Progenitor cell of endocrine pancreas (in vitro differentiated cells): Measurements from ENCODE around the gene TWF2. TPM values are rescaled to one million over a fixed set of nuclear protein-coding genes. Genes with fewer than 3 reads are reported as not detected.
A peak's percentile ranks its signal among the peaks of the same experiment; 100 is the strongest.

ENCODE experiments used
- DNase-seq: peaks from one replicate; pipeline ENCODE4 v3.0.0; 2021; ENCODE audit warnings: low spot score; ENCODE audit not compliant: unreplicated experiment
- H3K27ac Mint-ChIP-seq: 2 replicates; pipeline ENCODE4 v1.8.0; 2021; ENCODE audit warnings: mild to moderate bottlenecking, moderate library complexity, mixed read lengths
- H3K27me3 Mint-ChIP-seq: 2 replicates; pipeline ENCODE4 v1.8.0; 2021; ENCODE audit warnings: mixed read lengths
- H3K36me3 Mint-ChIP-seq: 2 replicates; pipeline ENCODE4 v1.8.0; 2022; ENCODE audit warnings: mixed read lengths; ENCODE audit not compliant: insufficient read depth
- H3K4me1 Mint-ChIP-seq: 2 replicates; pipeline ENCODE4 v1.8.0; 2021; ENCODE audit warnings: low read depth, mixed read lengths
- H3K4me3 Mint-ChIP-seq: 2 replicates; pipeline ENCODE4 v1.8.0; 2021; ENCODE audit warnings: low read depth, mild to moderate bottlenecking, moderate library complexity, mixed read lengths
- H3K9me3 Mint-ChIP-seq: 2 replicates; pipeline ENCODE4 v1.8.0; 2021; ENCODE audit warnings: low read depth, mixed read lengths
- CTCF ChIP-seq: fragments of 200-600 bp; sonication (generic); IDR thresholded peaks from one replicate; pipeline ENCODE4 v1.5.0; 2021; ENCODE audit warnings: antibody characterized with exemption, mild to moderate bottlenecking; ENCODE audit not compliant: unreplicated experiment
- total RNA-seq: library from RNA; stranded (reverse); gene quantifications from 2 replicates; pipeline ENCODE4 v1.2.1, GENCODE V29; 2021

The TWF2 gene
- total RNA-seq, 1 donor from 2014 or later = 27.6 TPM

- H3K36me3 Mint-ChIP-seq = peaks cover 2% of the 10 kb centered on the region
- no peaks in the 10 kb centered on the region for H3K4me1 Mint-ChIP-seq
- peak; percentile 64 for DNase-seq
- no peaks in the 10 kb centered on the region for H3K9me3 Mint-ChIP-seq
- no peak overlapping the region for H3K4me3 Mint-ChIP-seq
- no peaks in the 10 kb centered on the region for H3K27me3 Mint-ChIP-seq
- peak; percentile 80 for TF ChIP-seq CTCF
- no peak overlapping the region for H3K27ac Mint-ChIP-seq
These were observed 7.3 kb downstream of the TWF2 start for GRCh38 chr3:52231502-52232278.

GRCh38 chr3:52230889-52231499 is 8.0 kb downstream of the TWF2 start:
- Mint-ChIP-seq H3K36me3 (peaks cover 2% of the 10 kb centered on the region), H3K9me3 (no peaks in the 10 kb centered on the region), H3K4me1 (no peaks in the 10 kb centered on the region), H3K27me3 (no peaks in the 10 kb centered on the region), H3K4me3 (no peak overlapping the region), H3K27ac (no peak overlapping the region)
- no peak for TF ChIP-seq CTCF
- DNase-seq = no peak

GRCh38 chr3:52230461-52230860 is 8.5 kb downstream of the TWF2 start:
- H3K9me3 Mint-ChIP-seq = no peaks in the 10 kb centered on the region

GRCh38 chr3:52229656-52230055 is 9.3 kb downstream of the TWF2 start:
- peaks cover 2% of the 10 kb centered on the region for H3K36me3 Mint-ChIP-seq
- DNase-seq = no peak

More at GRCh38 chr3:52230461-52230860, 8.5 kb downstream of the TWF2 start:
- no peak for TF ChIP-seq CTCF
- H3K4me3 Mint-ChIP-seq = no peak overlapping the region
- no peak for DNase-seq
- H3K27ac Mint-ChIP-seq = no peak overlapping the region
- peaks cover 2% of the 10 kb centered on the region for H3K36me3 Mint-ChIP-seq
- no peaks in the 10 kb centered on the region for H3K27me3 Mint-ChIP-seq
- H3K4me1 Mint-ChIP-seq = no peaks in the 10 kb centered on the region

More at GRCh38 chr3:52229656-52230055, 9.3 kb downstream of the TWF2 start:
- Mint-ChIP-seq H3K27ac (no peak overlapping the region), H3K27me3 (no peaks in the 10 kb centered on the region), H3K9me3 (no peaks in the 10 kb centered on the region), H3K4me3 (no peak overlapping the region), H3K4me1 (no peaks in the 10 kb centered on the region)
- TF ChIP-seq CTCF = no peak
